ENCODE data around the gene C1QTNF4. TPM values are rescaled to one million over a fixed set of nuclear protein-coding genes. Genes with fewer than 3 reads are reported as not detected.

Gene C1QTNF4
- 0.07 to 0.10 TPM (median 0.08 TPM) in 3 of 5 replicates, not detected in the others for total RNA-seq (2022; extraction: Qiagen RNA extraction; ENCODE audit: low read depth)

DNA sequence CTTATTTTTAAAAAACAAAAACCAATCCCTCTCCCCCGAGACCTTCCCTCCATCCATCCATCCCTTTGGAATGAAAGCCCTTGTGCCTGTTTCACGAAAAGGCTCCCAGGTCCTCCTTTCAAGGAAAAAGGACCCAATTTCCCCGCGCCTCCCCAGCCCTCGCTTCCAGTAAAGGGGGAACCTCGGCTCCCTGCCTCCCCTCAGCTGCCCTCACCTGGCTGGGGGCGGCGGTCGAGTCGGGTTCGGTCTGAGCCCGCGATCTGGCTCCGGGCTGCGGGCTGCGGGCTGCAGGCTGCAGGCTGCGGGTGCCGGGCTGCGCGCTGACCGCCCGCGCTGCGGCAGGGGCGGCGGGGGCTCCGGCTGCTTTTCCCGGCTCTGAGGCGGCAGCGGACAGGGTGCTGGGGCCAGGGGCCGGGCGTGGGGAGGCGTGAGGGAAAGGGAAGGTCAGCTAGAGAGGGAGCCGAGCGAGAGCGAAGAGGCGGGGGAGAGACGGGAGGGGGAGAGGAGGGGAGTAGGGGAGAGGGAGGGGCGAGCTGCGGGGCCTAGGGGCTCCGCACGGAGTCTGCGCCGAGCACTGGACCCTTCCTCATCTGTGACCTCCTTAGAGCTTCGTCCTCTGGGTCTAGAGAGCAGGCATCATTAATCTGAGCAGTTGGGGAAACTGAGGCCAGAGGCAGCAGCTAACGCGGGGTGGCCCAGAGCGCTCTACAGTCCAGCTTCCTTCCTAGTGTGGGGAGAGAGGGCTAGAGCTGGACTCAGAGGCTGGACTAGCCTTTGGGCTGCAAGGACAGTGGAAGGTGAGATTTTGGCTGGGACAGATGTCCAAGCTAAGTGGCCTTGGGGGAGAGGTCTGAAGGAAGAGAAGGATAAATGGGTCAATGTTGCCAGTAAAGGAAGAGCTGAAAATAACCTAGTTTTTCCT is at the start of gene C1QTNF4:
C1QTNF4 (minus strand) TSS at position 478 of the 922 bp plus-strand sequence. CDS start 3,601 bp downstream, outside the sequence.

DNA sequence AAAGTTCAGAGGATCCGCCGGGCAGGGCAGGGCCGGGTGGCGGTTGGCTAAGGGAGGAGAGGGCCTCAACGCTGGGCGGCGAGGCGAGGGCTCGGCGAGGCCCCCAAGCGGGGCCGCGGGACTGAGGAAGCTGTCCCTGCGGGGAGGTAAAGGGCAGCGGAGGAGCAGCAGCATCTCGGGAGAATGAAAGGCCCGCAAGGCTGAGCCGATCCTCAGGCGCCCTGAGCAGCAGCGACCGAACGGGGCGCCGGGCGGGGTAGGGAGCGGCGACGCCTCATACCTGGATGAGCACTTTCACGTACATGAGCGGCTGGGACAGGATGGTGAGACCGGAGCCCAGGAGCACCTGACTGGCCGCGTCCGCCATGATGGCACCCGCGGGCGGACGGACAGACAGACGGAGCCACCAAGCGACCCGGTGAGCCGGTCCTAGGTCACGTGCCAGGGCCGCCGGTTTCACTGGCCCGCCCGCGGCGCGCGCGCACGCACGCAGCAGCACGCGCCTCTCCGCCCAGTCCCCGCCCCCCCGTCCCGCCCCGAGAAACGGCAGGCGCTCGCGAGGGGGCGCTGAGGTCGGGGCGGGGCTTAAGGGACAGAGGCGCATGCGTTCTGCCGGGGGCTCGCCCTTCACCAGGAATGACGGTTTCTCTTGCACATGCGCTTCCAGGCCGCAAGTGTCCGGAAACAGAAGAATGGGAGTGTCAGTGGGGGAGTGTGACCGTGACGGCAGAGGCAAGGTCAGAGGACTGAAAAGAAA is 48.1 kb upstream of the C1QTNF4 start, which contains the start of gene MTCH2:
MTCH2 (minus strand) TSS at position 461 of the 757 bp plus-strand sequence; CDS start at position 367, 94 bp downstream.

DNA sequence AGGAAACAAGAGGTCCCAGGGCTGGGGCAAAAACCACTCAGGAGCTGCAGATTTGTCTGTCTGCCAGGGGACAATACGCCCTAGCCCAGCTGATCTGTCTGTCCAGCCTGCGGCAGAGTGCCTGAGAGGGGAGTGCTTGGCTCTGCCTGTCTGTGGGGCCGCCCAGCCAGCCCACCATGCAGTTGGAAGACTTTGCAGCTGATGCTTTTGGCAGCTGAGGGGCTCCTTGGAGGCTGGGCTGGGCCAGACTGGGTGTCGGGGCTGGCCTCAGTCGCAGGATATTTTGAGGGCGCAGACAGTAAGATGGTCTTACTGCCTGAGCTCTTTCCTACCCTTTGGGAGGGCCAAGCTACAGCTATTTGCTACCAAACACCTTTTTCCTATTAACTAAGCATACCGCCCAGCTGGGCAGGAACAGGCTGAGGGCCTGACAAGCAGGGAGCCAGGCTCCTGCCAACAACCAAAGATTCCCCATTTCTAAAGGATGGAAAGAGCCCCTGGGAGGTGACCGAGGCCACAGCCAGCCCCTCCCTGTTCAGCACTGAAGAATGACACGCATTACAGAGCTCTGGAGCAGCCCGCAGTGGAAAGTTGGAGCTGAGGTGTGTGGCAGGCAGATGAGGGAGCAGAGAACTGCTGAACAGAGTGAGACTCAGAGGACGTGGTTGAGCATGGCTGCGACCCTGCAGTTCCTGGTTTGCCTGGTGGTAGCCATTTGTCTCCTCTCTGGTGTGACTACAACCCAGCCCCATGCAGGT is 7.9 kb downstream of the C1QTNF4 start, which contains the start of gene FAM180B:
FAM180B (plus strand) TSS at position 581 of the 758 bp plus-strand sequence; CDS start at position 672, 91 bp downstream.

DNA sequence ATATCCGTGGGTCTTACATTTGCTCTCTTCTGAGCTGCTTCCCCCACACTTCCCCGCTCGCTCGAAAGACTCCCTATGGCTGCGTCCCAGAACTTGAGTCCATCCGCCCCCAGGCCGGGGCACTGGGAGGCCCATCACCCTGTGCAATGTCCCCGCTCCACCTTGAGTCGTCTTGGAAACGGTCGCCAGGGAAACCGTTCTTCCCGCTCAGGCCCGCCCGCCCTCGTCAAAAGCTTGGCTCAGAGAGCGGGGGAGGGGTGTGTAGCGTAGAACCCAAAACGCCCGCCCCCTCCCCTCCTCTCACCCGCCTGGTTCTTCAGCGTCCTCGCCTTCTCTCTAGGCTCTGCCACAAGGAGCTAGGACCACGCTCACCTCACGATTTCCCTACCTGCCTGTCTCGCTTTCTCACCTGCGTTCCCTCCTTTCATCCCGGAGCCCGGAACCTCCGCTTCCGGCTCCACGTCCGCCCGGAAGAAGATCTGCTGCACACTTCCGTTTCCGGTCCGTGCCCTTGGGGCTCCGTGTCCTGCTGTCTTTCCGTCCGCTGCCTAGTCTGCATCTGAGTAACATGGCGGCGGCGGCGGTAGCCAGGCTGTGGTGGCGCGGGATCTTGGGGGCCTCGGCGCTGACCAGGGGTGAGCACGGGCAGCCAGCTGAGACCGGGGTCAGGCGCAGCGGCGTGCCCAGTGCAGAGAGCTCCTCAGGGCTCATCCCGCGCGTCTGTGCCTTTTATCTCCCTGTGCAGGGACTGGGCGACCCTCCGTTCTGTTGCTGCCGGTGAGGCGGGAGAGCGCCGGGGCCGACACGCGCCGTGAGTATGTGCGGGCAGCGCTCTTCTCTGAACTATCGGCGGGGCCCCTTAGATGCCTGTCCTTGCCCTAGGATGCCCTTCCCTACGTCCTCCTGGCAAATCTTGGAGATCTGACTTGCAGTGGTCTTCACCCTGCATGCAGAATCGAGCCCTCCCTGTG is 15.4 kb downstream of the C1QTNF4 start, which contains the start of the genes KBTBD4 and NDUFS3:
KBTBD4 (minus strand) TSS at position 447 of the 971 bp plus-strand sequence; CDS start at position 428, 19 bp downstream.
NDUFS3 (plus strand) TSS at position 551 of the 971 bp plus-strand sequence; CDS start at position 569, 18 bp downstream.

DNA sequence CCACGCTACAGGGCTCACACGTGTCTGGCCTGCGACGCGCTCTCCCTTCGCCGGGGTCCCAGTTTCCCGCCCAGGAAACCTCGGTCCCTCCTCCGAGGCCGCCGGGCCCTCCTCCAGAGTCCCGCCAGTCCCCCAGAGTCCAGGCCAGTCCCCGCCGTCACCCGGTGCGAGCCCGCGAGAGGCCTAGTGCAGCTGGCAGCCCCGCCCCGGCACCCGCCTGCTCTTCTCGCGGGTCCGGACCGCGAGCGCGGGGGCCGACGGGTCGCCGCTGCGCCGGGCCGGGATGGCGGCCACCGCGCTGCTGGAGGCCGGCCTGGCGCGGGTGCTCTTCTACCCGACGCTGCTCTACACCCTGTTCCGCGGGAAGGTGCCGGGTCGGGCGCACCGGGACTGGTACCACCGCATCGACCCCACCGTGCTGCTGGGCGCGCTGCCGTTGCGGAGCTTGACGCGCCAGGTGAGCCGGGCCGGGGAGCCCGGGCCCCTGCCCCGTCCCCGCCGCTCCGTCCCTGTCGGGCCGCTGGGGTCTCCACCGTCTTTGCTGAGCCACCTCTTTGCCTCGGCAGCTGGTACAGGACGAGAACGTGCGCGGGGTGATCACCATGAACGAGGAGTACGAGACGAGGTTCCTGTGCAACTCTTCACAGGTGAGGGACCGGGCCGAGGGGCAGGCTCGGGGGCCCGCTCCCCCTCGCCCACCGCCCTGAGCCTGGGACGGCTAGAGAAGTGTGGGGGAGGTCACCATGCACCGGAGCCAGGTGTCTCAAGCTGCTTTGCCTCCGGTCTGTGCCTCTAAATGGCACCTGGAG is 28.7 kb downstream of the C1QTNF4 start, which contains the start of gene PTPMT1:
PTPMT1 (plus strand) TSS at position 260 of the 809 bp plus-strand sequence; CDS start at position 284, 24 bp downstream.

DNA sequence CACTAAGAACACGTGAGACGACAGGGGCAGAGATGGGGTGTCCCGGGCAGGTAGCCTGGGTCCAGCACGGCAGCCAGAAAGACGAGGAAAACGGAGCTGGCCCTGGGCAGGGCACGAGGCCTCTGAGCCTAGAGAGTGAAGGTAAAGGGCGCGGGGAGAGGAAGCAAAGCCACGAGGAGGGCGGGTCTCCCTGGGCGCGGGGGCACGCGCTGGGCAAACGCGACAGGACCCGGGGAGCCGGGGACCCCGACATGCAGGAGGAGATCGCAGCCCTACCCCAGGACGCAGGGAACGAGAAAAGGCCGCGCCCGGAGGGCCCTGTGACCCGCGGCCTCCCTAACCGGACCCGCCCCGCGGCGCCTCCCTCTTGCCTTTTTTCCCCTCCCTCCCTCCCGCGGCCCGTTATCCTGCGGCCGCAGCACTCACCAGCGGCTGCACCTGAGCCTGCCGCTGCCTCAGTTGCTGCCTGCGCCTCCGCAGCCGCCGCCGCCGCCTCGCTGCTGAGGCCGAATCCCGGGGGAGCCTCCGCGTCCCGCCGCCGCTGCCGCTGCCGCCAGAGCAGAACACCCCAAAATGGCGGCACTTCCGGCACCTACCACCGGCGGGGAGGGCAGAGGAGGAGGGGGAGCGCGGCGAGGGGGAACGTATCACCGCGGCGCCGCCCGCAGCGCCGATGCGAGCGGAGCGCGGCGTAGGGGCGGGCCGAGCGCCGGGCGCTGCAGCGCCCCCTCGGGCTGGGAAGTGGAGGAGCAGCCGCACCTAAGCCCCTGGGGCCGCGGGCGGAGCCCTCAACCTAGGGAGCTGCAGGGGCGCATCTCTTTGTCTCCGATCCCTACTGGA is 41.4 kb downstream of the C1QTNF4 start, which contains the start of gene CELF1:
CELF1 (minus strand) TSS at position 567 of the 840 bp plus-strand sequence. CDS start 53,609 bp downstream, outside the sequence.

Other genes with a start within 250 kb of the C1QTNF4 start
- 0.05 to 0.06 TPM (median 0.05 TPM) in 4 of 5 replicates, not detected in the other for gene MYBPC3, start 241.7 kb downstream of the C1QTNF4 start, total RNA-seq (2022; extraction: Qiagen RNA extraction; ENCODE audit: low read depth)
- gene SPI1, start 215.9 kb downstream of the C1QTNF4 start, total RNA-seq (2022; extraction: Qiagen RNA extraction; ENCODE audit: low read depth): 0.11 TPM in 1 of 5 replicates, not detected in the others
- 40.7 to 54.0 TPM (median 50.3 TPM) in 5 replicates for gene SLC39A13, start 185.8 kb downstream of the C1QTNF4 start, total RNA-seq (2022; extraction: Qiagen RNA extraction; ENCODE audit: low read depth)
- gene PSMC3, start 168.0 kb downstream of the C1QTNF4 start, total RNA-seq (2022; extraction: Qiagen RNA extraction; ENCODE audit: low read depth): 188 to 258 TPM (median 203 TPM) in 5 replicates
- gene RAPSN, start 145.3 kb downstream of the C1QTNF4 start, total RNA-seq (2022; extraction: Qiagen RNA extraction; ENCODE audit: low read depth): 0.06 to 0.41 TPM (median 0.17 TPM) in 4 of 5 replicates, not detected in the other
- gene CELF1, start 41.3 kb downstream of the C1QTNF4 start, total RNA-seq (2022; extraction: Qiagen RNA extraction; ENCODE audit: low read depth): 44.8 to 51.9 TPM (median 50.5 TPM) in 5 replicates
- 55.9 to 79.3 TPM (median 74.3 TPM) in 5 replicates for gene PTPMT1, start 28.8 kb downstream of the C1QTNF4 start, total RNA-seq (2022; extraction: Qiagen RNA extraction; ENCODE audit: low read depth)
- 19.7 to 22.9 TPM (median 20.6 TPM) in 5 replicates for gene KBTBD4, start 15.4 kb downstream of the C1QTNF4 start, total RNA-seq (2022; extraction: Qiagen RNA extraction; ENCODE audit: low read depth)
- 94.0 to 141 TPM (median 137 TPM) in 5 replicates for gene NDUFS3, start 15.3 kb downstream of the C1QTNF4 start, total RNA-seq (2022; extraction: Qiagen RNA extraction; ENCODE audit: low read depth)
- 0.10 TPM in 1 of 5 replicates, not detected in the others for gene FAM180B, start 7.7 kb downstream of the C1QTNF4 start, total RNA-seq (2022; extraction: Qiagen RNA extraction; ENCODE audit: low read depth)
- 101 to 150 TPM (median 138 TPM) in 5 replicates for gene MTCH2, start 48.1 kb upstream of the C1QTNF4 start, total RNA-seq (2022; extraction: Qiagen RNA extraction; ENCODE audit: low read depth)
- 0.51 to 1.8 TPM (median 1.3 TPM) in 5 replicates for gene AGBL2, start 121.0 kb upstream of the C1QTNF4 start, total RNA-seq (2022; extraction: Qiagen RNA extraction; ENCODE audit: low read depth)
- gene FNBP4, start 172.9 kb upstream of the C1QTNF4 start, total RNA-seq (2022; extraction: Qiagen RNA extraction; ENCODE audit: low read depth): 46.3 to 68.3 TPM (median 52.4 TPM) in 5 replicates

Data from A549 treated with CpdA at 1 μM for 4 hours (cell line).